K562 (cell line): Measurements from ENCODE around the gene UBE2M. TPM values are rescaled to one million over a fixed set of nuclear protein-coding genes. Genes with fewer than 3 reads are reported as not detected.

ENCODE experiments used
- ESRRB ChIP-seq: fragments of 250-450 bp; sonication (Bioruptor Pico); IDR thresholded peaks from 2 replicates; pipeline ENCODE4 v1.5.0; 2020; ENCODE audit warnings: mild to moderate bottlenecking, moderate library complexity, borderline replicate concordance
- MBD2 ChIP-seq: sonication (generic); IDR thresholded peaks from 2 replicates; pipeline ENCODE4 v1.6.1; 2016; ENCODE audit warnings: low read depth, borderline replicate concordance
- REST ChIP-seq, 2 experiments: fragments of 450-650 bp; formaldehyde crosslinking in 1 of 2; IDR thresholded peaks; 2 replicates each; pipeline versions ENCODE4 v1.4.0 to v1.6.1; 2014 to 2020; ENCODE audit warnings: mild to moderate bottlenecking in 2 of 2, borderline replicate concordance in 1 of 2, low read depth in 1 of 2
- SLC30A9 ChIP-seq: fragments of 250-450 bp; sonication (Bioruptor Pico); IDR thresholded peaks from 2 replicates; pipeline ENCODE4 v1.8.0; 2022; ENCODE audit warnings: mild to moderate bottlenecking, moderate library complexity
- SMARCA5 ChIP-seq: fragments of 450-650 bp; IDR thresholded peaks from 2 replicates; pipeline ENCODE4 v1.6.1; 2016
- ZBTB34 ChIP-seq: fragments of 250-450 bp; sonication (Bioruptor Pico); IDR thresholded peaks from 2 replicates; pipeline ENCODE4 v1.8.0; 2021; ENCODE audit warnings: mild to moderate bottlenecking, moderate library complexity
- ZFP1 ChIP-seq: fragments of 450-650 bp; formaldehyde crosslinking; IDR thresholded peaks from 2 replicates; pipeline ENCODE4 v1.4.0; 2020; ENCODE audit warnings: mild to moderate bottlenecking, mixed read lengths
- ZFPM2 ChIP-seq: fragments of 250-450 bp; sonication (Bioruptor Pico); IDR thresholded peaks from 2 replicates; pipeline ENCODE4 v1.5.1; 2022; ENCODE audit warnings: mild to moderate bottlenecking
- ZNF3 ChIP-seq: fragments of 250-450 bp; sonication (Bioruptor Pico); IDR thresholded peaks from 2 replicates; pipeline ENCODE4 v1.5.0; 2021; ENCODE audit warnings: mild to moderate bottlenecking, moderate library complexity
- ZNF436 ChIP-seq: fragments of 250-450, 450-650 bp; sonication (Bioruptor Pico); formaldehyde crosslinking; IDR thresholded peaks from 2 replicates; pipeline ENCODE4 v1.7.0; 2020; ENCODE audit warnings: mild to moderate bottlenecking
- ZSCAN29 ChIP-seq: fragments of 450-650 bp; IDR thresholded peaks from 2 replicates; pipeline ENCODE4 v1.6.1; 2017
- polyA plus RNA-seq, 8 experiments: library from polyadenylated mRNA; depleted of rRNA in 4 of 8; stranded (reverse) in 5 of 8; unstranded in 3 of 8; fragments of >200 nt; fragmentation: Nextera tagmentation in 2 of 8; fragmentation: Illumina TruSeq in 1 of 8; extraction: Ambion mirVana in 2 of 8; extraction: Trizol in 1 of 8; gene quantifications; 2 replicates each; pipeline versions ENCODE4 v1.2.1 to v1.2.3, GENCODE V29; 2011 to 2014; ENCODE audit warnings: inconsistent platforms in 1 of 8, missing spikeins in 1 of 8
- total RNA-seq, 7 experiments: library from RNA; depleted of rRNA in 6 of 7; stranded (reverse); fragments of >200 nt in 6 of 7; fragmentation: Illumina TruSeq in 2 of 7; extraction: Trizol in 2 of 7; gene quantifications; 2 replicates each; pipeline versions ENCODE4 v1.2.1 to v1.2.3, GENCODE V29; 2011 to 2021; ENCODE audit warnings: low replicate concordance in 1 of 7
- TF ChIP-seq, protein P1 (sequence below): sonication (generic); formaldehyde crosslinking; IDR thresholded peaks from 2 replicates; pipeline ENCODE4 v1.8.1; 2023; ENCODE audit warnings: missing genetic modification reagents, mild to moderate bottlenecking, borderline replicate concordance

UBE2M gene
- total and polyA plus RNA-seq, 9 of the 15 experiments (the other 6 are each of a cell fraction or from before 2014, with no cell fraction given) = 0.92 to 163 (median 85.7) TPM

- TF ChIP-seq ZFPM2 (CRISPR knock-in tag) = no peak
- TF ChIP-seq ESRRB (CRISPR knock-in tag) = no peak
- TF ChIP-seq ZSCAN29 = no peak
- no peak for TF ChIP-seq REST (IDR thresholded peaks at IDR 0.05; ENCODE audit: borderline replicate concordance)
- no peak for TF ChIP-seq REST (CRISPR knock-in tag; IDR thresholded peaks at IDR 0.05; ENCODE audit: low read depth)
- no peak for TF ChIP-seq MBD2
- TF ChIP-seq SLC30A9 (CRISPR knock-in tag) = no peak
- TF ChIP-seq ZFP1 = no peak
- TF ChIP-seq, protein P1, sequence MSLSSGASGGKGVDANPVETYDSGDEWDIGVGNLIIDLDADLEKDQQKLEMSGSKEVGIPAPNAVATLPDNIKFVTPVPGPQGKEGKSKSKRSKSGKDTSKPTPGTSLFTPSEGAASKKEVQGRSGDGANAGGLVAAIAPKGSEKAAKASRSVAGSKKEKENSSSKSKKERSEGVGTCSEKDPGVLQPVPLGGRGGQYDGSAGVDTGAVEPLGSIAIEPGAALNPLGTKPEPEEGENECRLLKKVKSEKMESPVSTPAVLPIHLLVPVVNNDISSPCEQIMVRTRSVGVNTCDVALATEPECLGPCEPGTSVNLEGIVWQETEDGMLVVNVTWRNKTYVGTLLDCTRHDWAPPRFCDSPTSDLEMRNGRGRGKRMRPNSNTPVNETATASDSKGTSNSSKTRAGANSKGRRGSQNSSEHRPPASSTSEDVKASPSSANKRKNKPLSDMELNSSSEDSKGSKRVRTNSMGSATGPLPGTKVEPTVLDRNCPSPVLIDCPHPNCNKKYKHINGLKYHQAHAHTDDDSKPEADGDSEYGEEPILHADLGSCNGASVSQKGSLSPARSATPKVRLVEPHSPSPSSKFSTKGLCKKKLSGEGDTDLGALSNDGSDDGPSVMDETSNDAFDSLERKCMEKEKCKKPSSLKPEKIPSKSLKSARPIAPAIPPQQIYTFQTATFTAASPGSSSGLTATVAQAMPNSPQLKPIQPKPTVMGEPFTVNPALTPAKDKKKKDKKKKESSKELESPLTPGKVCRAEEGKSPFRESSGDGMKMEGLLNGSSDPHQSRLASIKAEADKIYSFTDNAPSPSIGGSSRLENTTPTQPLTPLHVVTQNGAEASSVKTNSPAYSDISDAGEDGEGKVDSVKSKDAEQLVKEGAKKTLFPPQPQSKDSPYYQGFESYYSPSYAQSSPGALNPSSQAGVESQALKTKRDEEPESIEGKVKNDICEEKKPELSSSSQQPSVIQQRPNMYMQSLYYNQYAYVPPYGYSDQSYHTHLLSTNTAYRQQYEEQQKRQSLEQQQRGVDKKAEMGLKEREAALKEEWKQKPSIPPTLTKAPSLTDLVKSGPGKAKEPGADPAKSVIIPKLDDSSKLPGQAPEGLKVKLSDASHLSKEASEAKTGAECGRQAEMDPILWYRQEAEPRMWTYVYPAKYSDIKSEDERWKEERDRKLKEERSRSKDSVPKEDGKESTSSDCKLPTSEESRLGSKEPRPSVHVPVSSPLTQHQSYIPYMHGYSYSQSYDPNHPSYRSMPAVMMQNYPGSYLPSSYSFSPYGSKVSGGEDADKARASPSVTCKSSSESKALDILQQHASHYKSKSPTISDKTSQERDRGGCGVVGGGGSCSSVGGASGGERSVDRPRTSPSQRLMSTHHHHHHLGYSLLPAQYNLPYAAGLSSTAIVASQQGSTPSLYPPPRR (CRISPR knock-in tag) = peak; percentile 88
- TF ChIP-seq ZNF436 (CRISPR knock-in tag) = no peak
- 0 out of 2 replicates have a peak, but pooled peaks have one; percentile 40 for TF ChIP-seq SMARCA5
- TF ChIP-seq ZBTB34 (CRISPR knock-in tag) = no peak
- no peak for TF ChIP-seq ZNF3 (CRISPR knock-in tag)
These were observed at the start of gene UBE2M (continued) for GRCh38 chr19:58558066-58558622.
